ENCODE data around the gene ALDH1A3.

ALDH1A3 gene

GRCh38 chr15:100926971-100927756 is 47.5 kb downstream of the ALDH1A3 start:
- no peaks in the 10 kb centered on the region for H3K4me1 ChIP-seq (ENCODE audit: control insufficient read depth, insufficient read depth, low read length)
- no peak overlapping the region for H3K9ac ChIP-seq (ENCODE audit: low read length in 2 of 2)
- no peaks in the 10 kb centered on the region for H3K9me3 ChIP-seq (ENCODE audit: control insufficient read depth in 2 of 2, low read length in 2 of 2)
- H3K27me3 ChIP-seq (ENCODE audit: control insufficient read depth in 1 of 2, insufficient read depth in 2 of 2, low read length in 2 of 2), result peaks cover 0 to 2% of the 10 kb centered on the region in 2 donors
- no peaks in the 10 kb centered on the region for H3K36me3 ChIP-seq (ENCODE audit: control insufficient read depth in 2 of 2, insufficient read depth in 2 of 2, low read length in 2 of 2)
- no peak overlapping the region for H3K27ac ChIP-seq (ENCODE audit: low read length)
- H3K4me3 ChIP-seq (ENCODE audit: low read length in 2 of 2), result no peak overlapping the region

DNA sequence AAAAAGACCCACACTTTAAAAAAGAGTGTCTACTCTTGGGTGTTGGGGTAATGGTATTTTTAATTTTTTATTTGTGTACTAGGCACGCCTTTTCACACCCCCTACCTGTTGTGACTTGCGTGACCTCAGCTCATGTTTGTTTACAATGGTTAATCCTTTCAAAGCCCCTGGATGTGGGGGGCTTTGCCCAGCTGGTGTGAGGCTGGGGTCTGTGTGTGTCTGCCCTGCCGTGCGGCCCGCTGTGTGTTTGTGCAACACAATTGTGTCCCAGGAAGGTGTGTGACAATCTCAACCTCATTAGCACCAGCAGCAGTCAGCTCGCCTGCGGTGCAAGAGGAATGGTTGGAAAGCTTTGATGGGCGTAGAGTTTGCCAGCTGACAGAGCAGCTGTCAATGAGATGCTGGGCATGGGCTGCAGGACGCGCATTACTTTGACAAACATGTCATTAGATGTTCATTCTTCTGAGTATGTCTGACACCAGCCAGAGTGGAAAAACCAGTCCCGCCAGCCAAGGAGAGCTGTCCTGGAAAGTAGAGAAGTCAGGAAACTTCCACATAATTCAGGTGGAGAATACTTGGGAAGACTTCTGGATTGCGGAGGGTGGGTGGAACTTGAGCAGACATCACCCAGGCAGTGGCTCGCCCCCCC is 49.1 kb downstream of the ALDH1A3 start:
- Histone ChIP-seq H3K27ac (ENCODE audit: low read length) (no peak overlapping the region), H3K9me3 (ENCODE audit: control insufficient read depth in 2 of 2, low read length in 2 of 2) (no peaks in the 10 kb centered on the region), H3K36me3 (ENCODE audit: control insufficient read depth in 2 of 2, insufficient read depth in 2 of 2, low read length in 2 of 2) (no peaks in the 10 kb centered on the region)

DNA sequence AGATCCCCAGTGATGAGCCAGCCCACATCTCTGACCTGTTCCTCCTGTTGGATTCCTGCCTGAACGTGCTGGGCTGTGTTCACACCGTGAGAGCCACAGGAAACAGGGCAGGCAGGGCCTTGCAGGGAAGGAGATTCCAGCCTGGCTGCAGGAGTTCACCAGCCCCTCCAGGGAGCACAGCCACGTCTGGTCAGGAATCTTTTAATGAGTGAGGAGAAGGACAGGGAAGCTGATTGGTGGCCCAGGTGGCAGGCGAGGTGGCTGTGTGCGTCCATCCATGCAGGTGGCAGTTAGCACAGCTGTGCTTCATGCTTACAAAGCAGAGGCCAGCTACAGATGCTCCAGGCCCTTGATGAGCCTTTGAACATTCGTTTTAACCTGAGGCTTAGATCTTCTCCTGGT is 50.0 kb downstream of the ALDH1A3 start:
- H3K4me3 ChIP-seq (ENCODE audit: low read length in 2 of 2), result no peak overlapping the region
- no peaks in the 10 kb centered on the region for H3K4me1 ChIP-seq (ENCODE audit: control insufficient read depth, insufficient read depth, low read length)

More for the DNA sequence above, 49.1 kb downstream of the ALDH1A3 start:
- Histone ChIP-seq H3K27me3 (ENCODE audit: control insufficient read depth in 1 of 2, insufficient read depth in 2 of 2, low read length in 2 of 2) (peaks cover 0 to 2% of the 10 kb centered on the region in 2 donors), H3K4me1 (ENCODE audit: control insufficient read depth, insufficient read depth, low read length) (no peaks in the 10 kb centered on the region), H3K9ac (ENCODE audit: low read length in 2 of 2) (no peak overlapping the region), H3K4me3 (ENCODE audit: low read length in 2 of 2) (no peak overlapping the region)

GRCh38 chr15:100930306-100930848 is 50.7 kb downstream of the ALDH1A3 start:
- Histone ChIP-seq H3K9me3 (ENCODE audit: control insufficient read depth in 2 of 2, low read length in 2 of 2) (no peaks in the 10 kb centered on the region), H3K27me3 (ENCODE audit: control insufficient read depth in 1 of 2, insufficient read depth in 2 of 2, low read length in 2 of 2) (no peaks in the 10 kb centered on the region), H3K36me3 (ENCODE audit: control insufficient read depth in 2 of 2, insufficient read depth in 2 of 2, low read length in 2 of 2) (no peaks in the 10 kb centered on the region), H3K4me3 (ENCODE audit: low read length in 2 of 2) (no peak overlapping the region), H3K9ac (ENCODE audit: low read length in 2 of 2) (no peak overlapping the region), H3K27ac (ENCODE audit: low read length) (no peak overlapping the region), H3K4me1 (ENCODE audit: control insufficient read depth, insufficient read depth, low read length) (no peaks in the 10 kb centered on the region)

More for the DNA sequence above, 50.0 kb downstream of the ALDH1A3 start:
- Histone ChIP-seq H3K9me3 (ENCODE audit: control insufficient read depth in 2 of 2, low read length in 2 of 2) (no peaks in the 10 kb centered on the region), H3K36me3 (ENCODE audit: control insufficient read depth in 2 of 2, insufficient read depth in 2 of 2, low read length in 2 of 2) (no peaks in the 10 kb centered on the region), H3K27me3 (ENCODE audit: control insufficient read depth in 1 of 2, insufficient read depth in 2 of 2, low read length in 2 of 2) (no peaks in the 10 kb centered on the region), H3K27ac (ENCODE audit: low read length) (no peak overlapping the region), H3K9ac (ENCODE audit: low read length in 2 of 2) (no peak overlapping the region)

GRCh38 chr15:100931143-100931890 is 51.7 kb downstream of the ALDH1A3 start:
- Histone ChIP-seq H3K9me3 (ENCODE audit: control insufficient read depth in 2 of 2, low read length in 2 of 2) (no peaks in the 10 kb centered on the region), H3K36me3 (ENCODE audit: control insufficient read depth in 2 of 2, insufficient read depth in 2 of 2, low read length in 2 of 2) (no peaks in the 10 kb centered on the region), H3K27me3 (ENCODE audit: control insufficient read depth in 1 of 2, insufficient read depth in 2 of 2, low read length in 2 of 2) (no peaks in the 10 kb centered on the region), H3K4me1 (ENCODE audit: control insufficient read depth, insufficient read depth, low read length) (no peaks in the 10 kb centered on the region), H3K9ac (ENCODE audit: low read length in 2 of 2) (no peak overlapping the region), H3K4me3 (ENCODE audit: low read length in 2 of 2) (no peak overlapping the region), H3K27ac (ENCODE audit: low read length) (no peak overlapping the region)

DNA sequence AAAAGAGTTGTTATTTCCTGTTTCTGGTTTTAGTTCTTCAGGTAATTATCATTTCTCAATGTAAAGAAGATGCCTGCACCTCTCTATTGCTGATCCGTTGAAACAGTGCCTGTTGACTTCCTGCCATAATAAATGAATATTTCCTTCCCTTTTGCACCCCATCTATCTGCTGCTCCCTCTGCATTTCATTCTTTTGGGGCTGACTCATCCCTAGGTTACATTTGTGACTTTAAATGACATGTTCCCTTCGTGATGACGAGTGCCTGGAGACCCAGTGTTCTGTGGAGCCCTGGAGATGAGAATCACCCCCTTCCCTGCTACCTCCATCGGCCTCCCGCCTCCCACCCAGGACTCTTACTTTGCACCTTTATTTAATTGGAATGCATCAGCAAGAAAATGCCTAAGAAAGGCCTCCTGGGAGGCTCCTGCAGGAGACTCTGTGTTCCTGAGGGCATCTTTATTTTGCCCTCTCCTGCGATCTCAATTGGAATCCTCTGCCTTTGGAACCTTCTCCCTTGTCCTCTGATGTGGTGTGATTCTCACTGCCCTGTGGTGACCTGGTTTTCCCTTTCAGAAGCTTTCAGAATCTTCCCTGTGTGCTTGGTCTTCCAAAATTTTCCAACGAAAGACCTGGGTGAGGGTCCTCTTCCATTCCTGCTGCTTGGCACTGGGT is 53.2 kb downstream of the ALDH1A3 start:
- no peaks in the 10 kb centered on the region for H3K36me3 ChIP-seq (ENCODE audit: control insufficient read depth in 2 of 2, insufficient read depth in 2 of 2, low read length in 2 of 2)
- no peaks in the 10 kb centered on the region for H3K4me1 ChIP-seq (ENCODE audit: control insufficient read depth, insufficient read depth, low read length)
- no peak overlapping the region for H3K9ac ChIP-seq (ENCODE audit: low read length in 2 of 2)
- H3K27me3 ChIP-seq (ENCODE audit: control insufficient read depth in 1 of 2, insufficient read depth in 2 of 2, low read length in 2 of 2), result no peaks in the 10 kb centered on the region
- peaks cover 0 to 5% of the 10 kb centered on the region in 2 donors for H3K9me3 ChIP-seq (ENCODE audit: control insufficient read depth in 2 of 2, low read length in 2 of 2)
- no peak overlapping the region for H3K27ac ChIP-seq (ENCODE audit: low read length)
- H3K4me3 ChIP-seq (ENCODE audit: low read length in 2 of 2), result no peak overlapping the region

DNA sequence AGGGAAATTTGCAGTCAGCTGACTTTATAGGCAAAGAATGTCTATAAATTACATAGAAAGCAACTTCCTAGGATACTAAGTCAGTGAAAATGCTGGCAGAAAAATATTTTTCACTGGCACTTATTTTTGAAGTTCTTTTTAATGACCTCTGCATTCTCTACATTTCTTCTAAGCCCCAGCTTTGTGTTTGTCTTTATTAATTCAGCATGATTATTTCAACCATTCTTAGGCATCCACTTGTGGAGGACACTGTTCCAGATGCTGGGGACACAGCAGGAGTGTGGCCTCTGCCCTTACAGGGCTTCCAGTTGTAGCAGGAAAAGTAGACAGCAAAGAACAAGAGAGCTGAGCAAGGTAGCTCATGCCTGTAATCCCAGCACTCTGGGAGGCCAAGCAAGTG is 54.5 kb downstream of the ALDH1A3 start:
- no peak overlapping the region for H3K27ac ChIP-seq (ENCODE audit: low read length)
- no peaks in the 10 kb centered on the region for H3K27me3 ChIP-seq (ENCODE audit: control insufficient read depth in 1 of 2, insufficient read depth in 2 of 2, low read length in 2 of 2)
- H3K36me3 ChIP-seq (ENCODE audit: control insufficient read depth in 2 of 2, insufficient read depth in 2 of 2, low read length in 2 of 2), result no peaks in the 10 kb centered on the region
- H3K4me1 ChIP-seq (ENCODE audit: control insufficient read depth, insufficient read depth, low read length), result no peaks in the 10 kb centered on the region
- H3K9me3 ChIP-seq (ENCODE audit: control insufficient read depth in 2 of 2, low read length in 2 of 2), result peaks cover 0 to 5% of the 10 kb centered on the region in 2 donors
- no peak overlapping the region for H3K9ac ChIP-seq (ENCODE audit: low read length in 2 of 2)
- H3K4me3 ChIP-seq (ENCODE audit: low read length in 2 of 2), result no peak overlapping the region

DNA sequence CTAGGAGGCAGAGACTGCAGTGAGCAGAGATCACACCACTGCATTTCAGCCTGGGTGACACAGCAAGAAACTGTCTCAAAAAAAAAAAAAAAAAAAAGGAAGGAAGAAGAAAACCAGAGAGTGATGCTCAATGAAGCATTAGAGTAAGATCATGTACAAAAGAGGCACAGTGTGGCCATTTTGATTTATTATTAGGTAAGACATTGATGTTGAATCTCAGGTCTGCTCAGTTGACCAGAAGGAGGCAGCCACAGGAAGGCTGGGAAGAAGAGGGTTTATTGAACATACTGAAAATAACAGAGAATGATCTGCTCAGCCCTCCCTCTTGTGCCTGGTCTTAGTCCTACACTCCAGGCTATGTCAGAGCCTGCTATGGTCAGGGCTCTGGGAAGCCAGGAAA is 55.1 kb downstream of the ALDH1A3 start:
- no peaks in the 10 kb centered on the region for H3K36me3 ChIP-seq (ENCODE audit: control insufficient read depth in 2 of 2, insufficient read depth in 2 of 2, low read length in 2 of 2)
- H3K9ac ChIP-seq (ENCODE audit: low read length in 2 of 2), result no peak overlapping the region
- H3K27me3 ChIP-seq (ENCODE audit: control insufficient read depth in 1 of 2, insufficient read depth in 2 of 2, low read length in 2 of 2), result no peaks in the 10 kb centered on the region
- no peak overlapping the region for H3K4me3 ChIP-seq (ENCODE audit: low read length in 2 of 2)
- no peaks in the 10 kb centered on the region for H3K4me1 ChIP-seq (ENCODE audit: control insufficient read depth, insufficient read depth, low read length)
- peaks cover 0 to 5% of the 10 kb centered on the region in 2 donors for H3K9me3 ChIP-seq (ENCODE audit: control insufficient read depth in 2 of 2, low read length in 2 of 2)
- no peak overlapping the region for H3K27ac ChIP-seq (ENCODE audit: low read length)

DNA sequence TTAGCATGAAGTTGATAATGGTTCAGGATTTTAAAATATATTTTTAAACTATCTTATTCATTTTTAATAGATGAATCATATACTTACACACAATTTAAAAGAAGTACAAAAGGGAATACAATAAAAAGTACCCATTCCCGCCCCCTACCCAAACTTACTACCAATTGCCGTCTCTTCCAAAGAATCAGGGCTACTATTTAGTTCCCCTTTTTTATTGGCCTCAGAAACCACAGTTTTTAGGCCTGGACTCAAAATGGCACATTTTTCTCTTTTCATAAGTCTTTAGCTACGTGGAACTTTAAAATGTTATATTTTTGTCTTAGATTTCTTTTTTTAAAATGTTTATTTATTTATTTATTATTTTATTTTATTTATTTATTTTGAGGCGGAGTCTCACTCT is 57.5 kb downstream of the ALDH1A3 start:
- Histone ChIP-seq H3K36me3 (ENCODE audit: control insufficient read depth in 2 of 2, insufficient read depth in 2 of 2, low read length in 2 of 2) (no peaks in the 10 kb centered on the region), H3K4me1 (ENCODE audit: control insufficient read depth, insufficient read depth, low read length) (no peaks in the 10 kb centered on the region), H3K4me3 (ENCODE audit: low read length in 2 of 2) (no peak overlapping the region), H3K9ac (ENCODE audit: low read length in 2 of 2) (no peak overlapping the region), H3K27ac (ENCODE audit: low read length) (no peak overlapping the region), H3K9me3 (ENCODE audit: control insufficient read depth in 2 of 2, low read length in 2 of 2) (peaks cover 0 to 5% of the 10 kb centered on the region in 2 donors), H3K27me3 (ENCODE audit: control insufficient read depth in 1 of 2, insufficient read depth in 2 of 2, low read length in 2 of 2) (no peaks in the 10 kb centered on the region)

DNA sequence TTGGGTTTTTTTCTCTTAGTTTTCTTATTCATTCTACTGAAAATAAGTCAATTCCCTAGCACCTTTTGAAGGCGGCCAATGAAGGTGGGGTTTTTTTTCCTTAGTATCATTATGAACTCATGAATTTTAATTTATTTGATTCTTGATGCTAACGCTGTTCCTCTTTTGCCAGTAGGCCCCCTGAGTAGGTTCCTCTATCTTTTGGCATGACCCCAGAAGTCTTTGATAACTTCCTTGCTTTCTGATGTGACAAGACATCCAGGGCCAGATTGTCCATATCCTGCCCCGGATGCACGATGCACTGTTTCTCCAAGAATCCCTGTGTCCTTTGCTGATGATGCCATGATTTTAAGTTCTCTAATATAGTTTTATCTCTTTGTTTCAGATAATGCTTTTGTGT is 60.2 kb downstream of the ALDH1A3 start:
- H3K27ac ChIP-seq (ENCODE audit: low read length), result no peak overlapping the region
- H3K9me3 ChIP-seq (ENCODE audit: control insufficient read depth in 2 of 2, low read length in 2 of 2), result peaks cover 0 to 5% of the 10 kb centered on the region in 2 donors
- H3K27me3 ChIP-seq (ENCODE audit: control insufficient read depth in 1 of 2, insufficient read depth in 2 of 2, low read length in 2 of 2), result no peaks in the 10 kb centered on the region
- H3K4me1 ChIP-seq (ENCODE audit: control insufficient read depth, insufficient read depth, low read length), result no peaks in the 10 kb centered on the region
- H3K36me3 ChIP-seq (ENCODE audit: control insufficient read depth in 2 of 2, insufficient read depth in 2 of 2, low read length in 2 of 2), result no peaks in the 10 kb centered on the region
- H3K9ac ChIP-seq (ENCODE audit: low read length in 2 of 2), result no peak overlapping the region
- H3K4me3 ChIP-seq (ENCODE audit: low read length in 2 of 2), result no peak overlapping the region
